Epidermal melanocyte (primary cell): ENCODE data around the gene RAB32.

ENCODE experiments used
- DNase-seq: peaks from one replicate; pipeline ENCODE4 v3.0.0; 2011; ENCODE audit warnings: low spot score; ENCODE audit not compliant: insufficient read length

RAB32 gene

GRCh38 chr6:146582857-146583256 is 39.2 kb downstream of the RAB32 start:
- DNase-seq = no peak

GRCh38 chr6:146583966-146584365 is 40.3 kb downstream of the RAB32 start:
- DNase-seq = no peak

DNA sequence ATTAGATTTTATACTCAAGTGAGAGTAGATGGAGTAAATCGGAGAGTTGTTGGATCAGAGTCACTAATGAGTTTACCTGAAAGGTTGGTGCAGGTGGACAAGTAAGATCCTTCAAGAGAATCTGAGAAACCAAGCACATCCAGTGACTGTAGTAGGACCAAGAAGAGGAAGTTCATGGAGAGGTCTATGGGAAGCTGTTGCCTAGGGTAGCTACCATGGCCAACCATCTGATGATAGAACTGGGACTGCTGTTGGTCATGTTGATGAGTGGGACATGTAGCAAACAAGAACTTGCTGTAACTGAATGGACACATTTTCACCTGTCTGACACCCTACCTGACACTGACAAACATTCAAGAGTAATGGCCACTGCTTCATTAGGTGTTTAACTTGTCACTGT is 43.8 kb downstream of the RAB32 start:
- DNase-seq = no peak

DNA sequence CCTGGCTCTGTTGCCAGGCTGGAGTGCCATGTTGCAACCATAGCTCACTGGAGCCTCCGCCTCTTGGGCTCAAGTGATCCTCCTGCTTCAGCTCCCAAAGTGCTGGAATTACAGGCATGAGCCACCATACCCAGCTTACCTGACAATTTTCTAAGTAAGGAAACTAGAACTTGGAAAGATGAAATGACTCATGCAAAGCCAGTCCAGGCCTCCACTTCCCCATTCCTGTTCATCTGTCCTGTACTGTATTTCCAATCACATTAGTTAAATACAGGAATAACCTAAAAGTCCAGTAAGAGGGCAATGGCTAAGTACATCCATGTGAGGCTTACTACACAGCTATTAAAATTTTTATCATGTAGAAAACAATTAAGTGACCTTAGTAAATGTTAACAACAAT is 46.9 kb downstream of the RAB32 start:
- DNase-seq = no peak

DNA sequence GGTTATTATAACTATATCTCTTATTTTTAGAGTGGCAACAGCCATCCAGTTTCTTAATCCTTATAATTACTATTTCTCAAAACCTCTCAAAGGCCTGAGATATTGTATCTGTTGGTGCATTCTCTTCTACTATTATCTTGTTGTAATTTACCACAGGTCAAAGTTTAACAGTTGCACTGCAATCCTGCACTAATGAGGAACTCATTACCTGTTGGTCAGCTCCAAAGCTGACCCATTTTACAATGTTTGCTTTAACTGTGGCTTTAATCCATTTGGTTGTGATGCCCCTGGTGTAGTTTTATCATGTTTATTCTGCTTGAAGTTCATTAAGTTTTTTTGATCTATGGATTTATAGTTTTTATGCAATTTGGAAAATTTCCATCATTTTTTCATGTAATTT is 48.8 kb downstream of the RAB32 start:
- no peak for DNase-seq

DNA sequence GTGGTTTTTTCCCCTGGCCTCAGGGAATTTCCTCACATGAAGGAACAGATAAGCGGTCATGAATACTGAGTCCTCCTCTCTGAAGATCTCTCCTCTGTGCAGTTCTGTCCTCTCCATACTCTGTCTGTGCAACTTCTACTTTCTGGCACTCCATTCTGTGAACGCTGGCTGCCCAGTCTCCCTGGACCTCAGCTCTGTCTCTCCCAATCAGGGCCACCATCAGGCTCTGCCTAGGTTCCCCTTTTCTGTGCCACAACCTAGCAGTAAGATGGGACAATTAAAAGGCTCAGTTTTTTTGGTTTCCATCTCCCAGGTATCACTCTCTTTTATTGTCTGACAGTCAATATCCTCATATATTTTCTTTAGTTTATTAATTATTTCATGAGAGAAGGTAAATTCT is 50.4 kb downstream of the RAB32 start:
- DNase-seq = no peak

DNA sequence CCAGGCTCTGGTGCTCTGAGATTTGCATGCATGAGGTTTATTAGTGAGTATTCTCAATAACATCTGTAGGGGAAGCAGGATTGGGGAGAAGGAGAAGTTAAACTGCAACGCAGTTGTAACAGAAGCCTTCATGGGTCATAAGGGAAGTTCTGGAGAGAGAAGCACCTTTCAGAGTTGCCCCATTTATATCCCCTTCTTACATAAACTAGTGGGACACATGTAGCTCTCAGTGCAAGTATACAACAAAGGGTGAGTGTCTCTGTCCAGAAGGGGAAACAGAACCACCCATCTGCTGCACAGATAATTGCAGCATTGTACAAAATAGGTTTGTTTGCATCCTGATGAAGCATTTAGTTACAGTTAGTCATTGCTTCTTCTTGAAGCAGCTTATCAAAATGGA is 50.9 kb downstream of the RAB32 start:
- no peak for DNase-seq

- DNase-seq = no peak
Measured at GRCh38 chr6:146595972-146596731, 52.5 kb downstream of the RAB32 start.

GRCh38 chr6:146598772-146599405 is 55.3 kb downstream of the RAB32 start, which contains the start of gene ADGB:
Gene ADGB, plus strand, starts transcription at chr6:146598972. Its CDS starts 69 bp downstream, at chr6:146599041.
- peak; percentile 44 for DNase-seq

GRCh38 chr6:146601352-146601751 is 57.7 kb downstream of the RAB32 start:
- DNase-seq = no peak

DNA sequence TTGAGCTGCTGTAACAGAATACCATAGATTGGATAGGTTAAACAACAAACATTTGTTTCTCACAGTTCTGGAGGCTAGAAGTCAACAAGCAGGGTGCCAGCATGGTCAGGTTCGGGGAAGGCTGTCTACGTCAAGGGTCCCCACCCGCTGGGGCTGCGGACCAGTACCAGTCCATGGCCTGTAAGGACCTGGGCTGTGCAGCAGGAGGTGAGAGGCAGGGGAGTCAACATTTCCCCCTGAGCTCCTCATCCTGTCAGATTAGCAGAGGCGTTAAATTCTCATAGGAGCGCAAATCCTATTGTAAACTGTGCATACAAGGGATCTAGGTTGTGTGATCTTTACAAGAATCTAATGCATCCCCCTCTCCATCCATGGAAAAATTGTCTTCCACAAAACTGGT is 58.9 kb downstream of the RAB32 start:
- no peak for DNase-seq
